IgD-negative memory B cell (primary cell): ENCODE results near the gene TIGAR. TPM values are rescaled to one million over a fixed set of nuclear protein-coding genes. Genes with fewer than 3 reads are reported as not detected.

Source experiments
- H3K27ac Mint-ChIP-seq, 3 donors: one replicate each; pipeline ENCODE4 v1.8.0; 2020 to 2022; ENCODE audit warnings: mild to moderate bottlenecking in 3 of 3, mixed read lengths in 3 of 3, moderate library complexity in 1 of 3
- H3K27me3 Mint-ChIP-seq: one replicate; pipeline ENCODE4 v1.8.0; 2021; ENCODE audit warnings: mixed read lengths
- H3K36me3 Mint-ChIP-seq: one replicate; pipeline ENCODE4 v1.8.0; 2020; ENCODE audit warnings: mild to moderate bottlenecking, mixed read lengths
- H3K4me1 Mint-ChIP-seq, 3 donors: one replicate each; pipeline ENCODE4 v1.8.0; 2020 to 2022; ENCODE audit warnings: mixed read lengths in 3 of 3, mild to moderate bottlenecking in 1 of 3
- H3K4me3 Mint-ChIP-seq, 4 donors: one replicate each; pipeline ENCODE4 v1.8.0; 2020 to 2022; ENCODE audit warnings: mild to moderate bottlenecking in 4 of 4, mixed read lengths in 4 of 4, moderate library complexity in 3 of 4
- H3K9me3 Mint-ChIP-seq, 3 donors: one replicate each; pipeline ENCODE4 v1.8.0; 2020 to 2021; ENCODE audit warnings: mixed read lengths in 3 of 3, mild to moderate bottlenecking in 1 of 3
- polyA plus RNA-seq: library from polyadenylated mRNA; unstranded; fragments of 300-500 nt; fragmentation: Illumina TruSeq; gene quantifications from one replicate; pipeline ENCODE4 v1.2.3, GENCODE V29; 2021

Gene TIGAR
- polyA plus RNA-seq, 1 donor from 2014 or later: 5.2 TPM

DNA sequence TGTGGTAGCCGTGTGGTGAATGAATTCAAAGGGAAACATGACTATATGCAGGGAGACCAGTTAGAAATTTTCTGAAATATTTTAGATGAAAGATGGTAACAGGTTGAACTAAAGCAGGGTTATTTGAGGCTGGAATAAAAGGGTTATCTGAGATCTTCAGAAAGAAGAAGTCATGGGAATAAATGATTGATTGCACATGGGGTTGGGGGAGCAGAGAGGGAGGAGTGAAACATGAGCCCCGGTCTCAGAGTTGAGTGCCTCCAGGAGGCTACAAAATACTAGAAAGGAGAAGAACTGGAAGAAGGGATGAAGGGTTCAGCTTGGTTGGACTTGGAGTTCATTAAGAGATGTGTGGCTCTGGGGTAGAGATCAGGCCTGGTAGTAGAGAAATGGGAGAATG lies 74.8 kb downstream of the TIGAR start:
- Mint-ChIP-seq H3K4me1 (peaks cover 2 to 4% (median 3%) of the 10 kb centered on the region in 3 donors), H3K9me3 (peaks cover 0 to 1% (median 0%) of the 10 kb centered on the region in 3 donors), H3K27me3 (peaks cover 28% of the 10 kb centered on the region), H3K4me3 (no peak overlapping the region), H3K36me3 (no peaks in the 10 kb centered on the region), H3K27ac (no peak overlapping the region)

- Mint-ChIP-seq H3K27me3 (peaks cover 10% of the 10 kb centered on the region), H3K9me3 (peaks cover 0 to 1% (median 0%) of the 10 kb centered on the region in 3 donors), H3K36me3 (no peaks in the 10 kb centered on the region), H3K4me1 (peaks cover 2 to 4% (median 3%) of the 10 kb centered on the region in 3 donors), H3K27ac (no peak overlapping the region), H3K4me3 (no peak overlapping the region)
These were observed 80.1 kb downstream of the TIGAR start for GRCh38 chr12:4401117-4401516.

DNA sequence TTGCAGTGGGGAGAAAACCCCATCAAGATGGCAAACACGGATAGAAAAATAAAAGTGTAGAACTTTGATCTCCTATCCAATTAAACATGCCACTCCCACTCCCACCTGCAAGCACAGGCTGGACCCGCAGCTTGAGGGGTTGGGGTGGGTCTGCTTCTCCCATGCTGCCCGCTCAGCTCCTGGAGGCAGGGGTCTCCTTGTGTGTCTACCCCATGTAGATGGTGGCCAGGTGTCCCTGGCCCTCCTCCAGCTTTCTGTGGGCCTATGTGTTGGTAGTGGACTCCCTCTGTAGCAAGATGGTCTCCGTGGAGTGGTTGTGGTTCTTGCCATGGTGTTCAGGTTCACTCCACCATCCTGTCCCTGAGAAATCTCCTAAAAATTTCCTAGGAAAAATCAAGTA lies 82.0 kb downstream of the TIGAR start:
- Mint-ChIP-seq H3K4me3 (no peak overlapping the region), H3K36me3 (no peaks in the 10 kb centered on the region), H3K27ac (no peak overlapping the region), H3K4me1 (peaks cover 2 to 4% (median 3%) of the 10 kb centered on the region in 3 donors), H3K9me3 (no peaks in the 10 kb centered on the region), H3K27me3 (peaks cover 7% of the 10 kb centered on the region)

Other genes starting within 250 kb of the TIGAR start
- gene CCND2, start 47.5 kb upstream of the TIGAR start, polyA plus RNA-seq: 11.7 TPM
- not detected for gene FGF23, start 58.5 kb downstream of the TIGAR start, polyA plus RNA-seq
- not detected for gene FGF6, start 124.6 kb downstream of the TIGAR start, polyA plus RNA-seq
- 8.0 TPM for gene RAD51AP1, start 217.7 kb downstream of the TIGAR start, polyA plus RNA-seq
- 41.7 TPM for gene DYRK4, start 241.0 kb downstream of the TIGAR start, polyA plus RNA-seq